Endothelial cell of umbilical vein (primary cell): Measurements from ENCODE around the gene R3HCC1L. TPM values are rescaled to one million over a fixed set of nuclear protein-coding genes. Genes with fewer than 3 reads are reported as not detected.

Experiments used
- BruUV-seq: library from RNA; stranded (reverse); fragments of 400-500 nt; replicated peaks from 2 replicates; lab custom pipeline; 2021; lab: Mats Ljungman, UMichigan
- CTCF ChIA-PET: fragments of 300-600, 350-600 bp; sonication (Branson Sonifier 250); formaldehyde crosslinking; loops from one replicate; lab custom pipeline; 2021; ENCODE audit warnings: antibody characterized with exemption, inconsistent platforms; lab: Charles Lee
- POLR2A ChIA-PET: fragments of 300-600, 350-600 bp; sonication (Branson Sonifier 250); formaldehyde crosslinking; loops from one replicate; lab custom pipeline; 2021; ENCODE audit warnings: antibody characterized with exemption, inconsistent platforms; lab: Charles Lee
- DNase-seq: peaks from one replicate; pipeline ENCODE4 v3.0.0-alpha.2; 2011; ENCODE audit warnings: low read depth, low spot score
- FAIRE-seq: peaks from 2 replicates; lab custom pipeline; 2011; peaks lifted over from hg19 to GRCh38; lab: Jason Lieb, UNC
- H2AFZ ChIP-seq: 2 replicates; pipeline ENCODE4 v1.6.0; 2012; ENCODE audit warnings: low read depth, low read length, control low read depth, inconsistent platforms
- H3K27ac ChIP-seq: 2 replicates; pipeline ENCODE4 v1.5.1; 2011; ENCODE audit warnings: low read depth, mild to moderate bottlenecking, control low read depth, low read length, moderate library complexity; ENCODE audit not compliant: insufficient read depth
- H3K27me3 ChIP-seq, 2 experiments: 2 replicates each; pipeline versions ENCODE4 v1.6.0 to v1.6.1; 2011; ENCODE audit warnings: low read length in 2 of 2, mixed read lengths in 1 of 2; ENCODE audit not compliant: control insufficient read depth in 2 of 2, insufficient read depth in 2 of 2
- H3K36me3 ChIP-seq, 2 experiments: 2 replicates in 1 of 2; 3 replicates in 1 of 2; pipeline ENCODE4 v1.5.1; 2011; ENCODE audit warnings: low read length in 2 of 2, mild to moderate bottlenecking in 1 of 2, moderate library complexity in 1 of 2; ENCODE audit not compliant: control insufficient read depth in 2 of 2, insufficient read depth in 2 of 2; ENCODE audit errors: extremely low read depth in 1 of 2
- H3K4me1 ChIP-seq: 3 replicates; pipeline ENCODE4 v1.5.1; 2011; ENCODE audit warnings: mild to moderate bottlenecking, low read length; ENCODE audit not compliant: control insufficient read depth, insufficient read depth; ENCODE audit errors: extremely low read depth
- H3K4me2 ChIP-seq: 2 replicates; pipeline ENCODE4 v1.6.1; 2011; ENCODE audit warnings: low read length, control low read depth, mixed read lengths; ENCODE audit not compliant: insufficient read depth
- H3K4me3 ChIP-seq, 3 experiments: fragments of 200-600 bp in 1 of 3; sonication (generic), shearing (Covaris generic) in 1 of 3; replicated peaks in 1 of 3; 2 replicates each; pipeline ENCODE4 v1.5.1; 2011 to 2016; ENCODE audit warnings: control low read depth in 3 of 3, low read length in 3 of 3, mild to moderate bottlenecking in 2 of 3, inconsistent platforms in 1 of 3, low read depth in 1 of 3, moderate library complexity in 1 of 3; ENCODE audit not compliant: insufficient read depth in 1 of 3
- H3K79me2 ChIP-seq: 2 replicates; pipeline ENCODE4 v1.6.0; 2012; ENCODE audit warnings: low read length, inconsistent platforms; ENCODE audit not compliant: control insufficient read depth, insufficient read depth
- H3K9ac ChIP-seq: replicated peaks from 2 replicates; pipeline ENCODE3; 2011; ENCODE audit warnings: low read length, control low read depth; ENCODE audit not compliant: insufficient read depth; ENCODE audit errors: extremely low read depth
- H3K9me1 ChIP-seq: replicated peaks from 3 replicates; pipeline ENCODE4 v1.6.0; 2011; ENCODE audit warnings: mild to moderate bottlenecking, low read length; ENCODE audit not compliant: control insufficient read depth, insufficient read depth; ENCODE audit errors: extremely low read depth
- H3K9me3 ChIP-seq: replicated peaks from 2 replicates; pipeline ENCODE4 v1.5.1; 2012; ENCODE audit warnings: low read length, inconsistent platforms; ENCODE audit not compliant: control insufficient read depth, insufficient read depth
- H4K20me1 ChIP-seq: replicated peaks from 2 replicates; pipeline ENCODE3; 2011; ENCODE audit warnings: mild to moderate bottlenecking, low read length; ENCODE audit not compliant: control insufficient read depth, insufficient read depth; ENCODE audit errors: extremely low read depth
- EZH2 ChIP-seq: IDR thresholded peaks from 2 replicates; pipeline ENCODE4 v1.6.1; 2012; ENCODE audit warnings: borderline replicate concordance, low read depth, mild to moderate bottlenecking, moderate library complexity, low read length, inconsistent platforms; ENCODE audit not compliant: severe bottlenecking
- FOS ChIP-seq: IDR thresholded peaks from 2 replicates; pipeline ENCODE4 v1.6.1; 2011; ENCODE audit warnings: mild to moderate bottlenecking, low read length, moderate library complexity, borderline replicate concordance; ENCODE audit not compliant: insufficient read depth
- GATA2 ChIP-seq: IDR thresholded peaks from 2 replicates; pipeline ENCODE4 v1.7.0; 2011; ENCODE audit warnings: low read depth, mild to moderate bottlenecking, moderate library complexity, mixed read lengths, low read length; ENCODE audit not compliant: insufficient read length, insufficient read depth
- JUN ChIP-seq: IDR thresholded peaks from 2 replicates; pipeline ENCODE4 v1.6.1; 2011; ENCODE audit warnings: borderline replicate concordance, low read depth; ENCODE audit not compliant: insufficient read length, insufficient read depth
- MYC ChIP-seq: IDR thresholded peaks from one replicate; pipeline ENCODE4 v1.6.1; 2011; ENCODE audit warnings: mild to moderate bottlenecking, low read depth, low read length
- POLR2A ChIP-seq: IDR thresholded peaks from 2 replicates; pipeline ENCODE4 v1.6.1; 2012; ENCODE audit warnings: low read depth, mild to moderate bottlenecking, control low read depth, low read length
- POLR2AphosphoS5 ChIP-seq: IDR thresholded peaks from 2 replicates; pipeline ENCODE4 v1.6.1; 2012; ENCODE audit warnings: low read depth, mild to moderate bottlenecking, control low read depth, low read length, moderate library complexity; ENCODE audit not compliant: insufficient read depth
- dilution Hi-C: fragments of 300-500 bp; cut with MboI; formaldehyde crosslinking; loops from one replicate; pipeline ENCODE4 v1.15.0; 2019; ENCODE audit warnings: low sequenced_read_pairs; ENCODE audit not compliant: extremely low pct_ligation_motif_present
- intact Hi-C: fragments of 100-400 bp; cut with micrococcal nuclease; formaldehyde crosslinking; loops from one replicate; pipeline ENCODE4 v1.10.0; 2022
- polyA plus RNA-seq, 4 experiments: library from polyadenylated mRNA; depleted of rRNA in 3 of 4; stranded (reverse) in 3 of 4; unstranded in 1 of 4; fragments of >200 nt; gene quantifications; 2 replicates each; pipeline versions ENCODE4 v1.2.1 to v1.2.3, GENCODE V29; 2011 to 2012; ENCODE audit warnings: missing spikeins in 1 of 4
- total RNA-seq: library from RNA; stranded (reverse); gene quantifications from 2 replicates; pipeline ENCODE4 v1.2.3, GENCODE V29; 2021
- TF ChIP-seq, protein P1 (sequence below), 2 donors: IDR thresholded peaks; 1 replicate in 1 of 2; 2 replicates in 1 of 2; pipeline ENCODE4 v1.5.1; 2011; ENCODE audit warnings: low read length in 2 of 2, mild to moderate bottlenecking in 2 of 2, moderate library complexity in 2 of 2, control low read depth in 1 of 2, inconsistent platforms in 1 of 2, low read depth in 1 of 2; ENCODE audit not compliant: insufficient read depth in 1 of 2; ENCODE audit errors: extremely low read depth in 1 of 2
- TF ChIP-seq, protein P2 (sequence below): IDR thresholded peaks from 2 replicates; pipeline ENCODE4 v1.6.1; 2011; ENCODE audit not compliant: insufficient read depth, insufficient read length

The R3HCC1L gene
- total and polyA plus RNA-seq, 2 donors (not counting 3 experiments of a cell fraction or from before 2014, with no cell fraction given): 6.3 to 12.4 TPM

- intact Hi-C loops: no loop called here
Measured at GRCh38 chr10:98294270-98294627, 159.8 kb downstream of the R3HCC1L start.

More at GRCh38 chr10:98294270-98294627, 159.8 kb downstream of the R3HCC1L start:
- dilution Hi-C loops: no loop called here
- no peak overlapping the region for H3K9ac ChIP-seq
- no peaks in the 10 kb centered on the region for H3K9me1 ChIP-seq
- H3K4me3 ChIP-seq: no peak overlapping the region
- no TSS peak for BruUV-seq
- H2AFZ ChIP-seq: no peak overlapping the region
- no peak overlapping the region for H3K27ac ChIP-seq
- DNase-seq: no peak
- ChIA-PET POLR2A (no interaction called here), CTCF (interaction anchor here (1.1 to 2.9 kb wide), 4 partner anchors 9 to 253 kb away, joined by 3 to 13 read pairs (median 6); no protein-coding TSS in a partner anchor)
- no peak for FAIRE-seq
- no peaks in the 10 kb centered on the region for H3K36me3 ChIP-seq
- H3K4me2 ChIP-seq: no peak overlapping the region
- H3K27me3 ChIP-seq: peaks cover 7 to 12% of the 10 kb centered on the region in 2 experiments
- no peaks in the 10 kb centered on the region for H3K4me1 ChIP-seq
- H3K9me3 ChIP-seq: no peaks in the 10 kb centered on the region
- H4K20me1 ChIP-seq: no peaks in the 10 kb centered on the region
- no peaks in the 10 kb centered on the region for H3K79me2 ChIP-seq
- TF ChIP-seq MYC (no peak), GATA2 (no peak), FOS (no peak), EZH2 (no peak), POLR2AphosphoS5 (no peak), POLR2A (no peak), JUN (no peak)
- TF ChIP-seq, protein P1, sequence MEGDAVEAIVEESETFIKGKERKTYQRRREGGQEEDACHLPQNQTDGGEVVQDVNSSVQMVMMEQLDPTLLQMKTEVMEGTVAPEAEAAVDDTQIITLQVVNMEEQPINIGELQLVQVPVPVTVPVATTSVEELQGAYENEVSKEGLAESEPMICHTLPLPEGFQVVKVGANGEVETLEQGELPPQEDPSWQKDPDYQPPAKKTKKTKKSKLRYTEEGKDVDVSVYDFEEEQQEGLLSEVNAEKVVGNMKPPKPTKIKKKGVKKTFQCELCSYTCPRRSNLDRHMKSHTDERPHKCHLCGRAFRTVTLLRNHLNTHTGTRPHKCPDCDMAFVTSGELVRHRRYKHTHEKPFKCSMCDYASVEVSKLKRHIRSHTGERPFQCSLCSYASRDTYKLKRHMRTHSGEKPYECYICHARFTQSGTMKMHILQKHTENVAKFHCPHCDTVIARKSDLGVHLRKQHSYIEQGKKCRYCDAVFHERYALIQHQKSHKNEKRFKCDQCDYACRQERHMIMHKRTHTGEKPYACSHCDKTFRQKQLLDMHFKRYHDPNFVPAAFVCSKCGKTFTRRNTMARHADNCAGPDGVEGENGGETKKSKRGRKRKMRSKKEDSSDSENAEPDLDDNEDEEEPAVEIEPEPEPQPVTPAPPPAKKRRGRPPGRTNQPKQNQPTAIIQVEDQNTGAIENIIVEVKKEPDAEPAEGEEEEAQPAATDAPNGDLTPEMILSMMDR (IDR thresholded peaks at IDR 0.05; ENCODE audit: extremely low read depth in 1 of 2, insufficient read depth in 1 of 2, low read depth in 1 of 2, low read length in 2 of 2): no peak
- TF ChIP-seq, protein P2, sequence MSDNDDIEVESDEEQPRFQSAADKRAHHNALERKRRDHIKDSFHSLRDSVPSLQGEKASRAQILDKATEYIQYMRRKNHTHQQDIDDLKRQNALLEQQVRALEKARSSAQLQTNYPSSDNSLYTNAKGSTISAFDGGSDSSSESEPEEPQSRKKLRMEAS: no peak

Other genes with a start within 250 kb of the R3HCC1L start
- 0.72 and 3.0 TPM in 2 replicates for gene CRTAC1, start 104.0 kb upstream of the R3HCC1L start, total RNA-seq
- gene CRTAC1, start 104.0 kb upstream of the R3HCC1L start, polyA plus RNA-seq: 0.92 and 1.4 TPM in 2 replicates
- gene LOXL4, start 133.5 kb downstream of the R3HCC1L start, total RNA-seq: 0.92 and 1.4 TPM in 2 replicates
- gene LOXL4, start 133.5 kb downstream of the R3HCC1L start, polyA plus RNA-seq: 1.8 and 1.9 TPM in 2 replicates